Left lung (tissue), 10 donors: ENCODE data around the gene MRPL11. TPM values are rescaled to one million over a fixed set of nuclear protein-coding genes. Genes with fewer than 3 reads are reported as not detected.
"Not testable (repeated sequence)": the region's sequence is repeated elsewhere in the genome, so short reads cannot be mapped to it uniquely, and the experiment has no call there.

Experiments
- ATAC-seq: fragments of 200-7000 bp; cut with Tn5 transposase; one replicate; pipeline ENCODE4 v1.9.1; 2020; ENCODE audit warnings: moderate library complexity
- DNase-seq, 4 donors: peaks; one replicate each; pipeline ENCODE4 v3.0.0-alpha.2; 2013 to 2020
- H3K27ac ChIP-seq, 2 donors: fragments of 200-600 bp; sonication (generic) in 1 of 2; one replicate each; pipeline versions ENCODE4 v1.5.0 to v1.8.0; 2020 to 2021
- H3K27me3 ChIP-seq, 2 donors: fragments of 200-600 bp; sonication (generic) in 1 of 2; one replicate each; pipeline versions ENCODE4 v1.5.0 to v1.8.0; 2020 to 2021
- H3K36me3 ChIP-seq, 2 donors: fragments of 200-600 bp; sonication (generic) in 1 of 2; one replicate each; pipeline versions ENCODE4 v1.5.0 to v1.8.0; 2020 to 2021
- H3K4me1 ChIP-seq, 2 donors: fragments of 200-600 bp; one replicate each; pipeline ENCODE4 v1.8.0; 2021
- H3K4me3 ChIP-seq, 2 donors: fragments of 200-600 bp; sonication (generic) in 1 of 2; one replicate each; pipeline versions ENCODE4 v1.5.0 to v1.8.0; 2020 to 2021; ENCODE audit warnings: mild to moderate bottlenecking in 1 of 2
- H3K9me3 ChIP-seq, 2 donors: fragments of 200-600 bp; sonication (generic) in 1 of 2; one replicate each; pipeline versions ENCODE4 v1.5.0 to v1.8.0; 2020 to 2021
- intact Hi-C, 2 donors: fragments of 100-400 bp; cut with DNase I; formaldehyde crosslinking; loops; one replicate each; pipeline versions ENCODE4 v1.11.2 to v1.14.2; 2022
- polyA plus RNA-seq, 6 donors: library from polyadenylated mRNA; unstranded; fragments of 120-200 nt; gene quantifications; one replicate each; pipeline ENCODE4 v1.2.1, GENCODE V29; 2013; ENCODE audit not compliant: insufficient read length in 6 of 6
- total RNA-seq, 2 donors: library from RNA; stranded (reverse); fragmentation: NEBNext Ultra II Directional; extraction: Animal tissue kit (Norgen Biotek cat#: 25700); gene quantifications; one replicate each; pipeline ENCODE4 v1.2.1, GENCODE V29; 2021
- TF ChIP-seq, protein P1 (sequence below), 2 donors: fragments of 200-600 bp; sonication (generic) in 1 of 2; IDR thresholded peaks; one replicate each; pipeline versions ENCODE4 v1.5.0 to v1.8.0; 2021; ENCODE audit warnings: antibody characterized with exemption in 2 of 2
- donor health status: DM: no; HTN: yes; CAD: no.
- donor health status: DM: no; HTN: no; CAD: no.

Gene MRPL11
- total and polyA plus RNA-seq, 8 donors: 29.6 to 73.5 (median 60.3) TPM

DNA sequence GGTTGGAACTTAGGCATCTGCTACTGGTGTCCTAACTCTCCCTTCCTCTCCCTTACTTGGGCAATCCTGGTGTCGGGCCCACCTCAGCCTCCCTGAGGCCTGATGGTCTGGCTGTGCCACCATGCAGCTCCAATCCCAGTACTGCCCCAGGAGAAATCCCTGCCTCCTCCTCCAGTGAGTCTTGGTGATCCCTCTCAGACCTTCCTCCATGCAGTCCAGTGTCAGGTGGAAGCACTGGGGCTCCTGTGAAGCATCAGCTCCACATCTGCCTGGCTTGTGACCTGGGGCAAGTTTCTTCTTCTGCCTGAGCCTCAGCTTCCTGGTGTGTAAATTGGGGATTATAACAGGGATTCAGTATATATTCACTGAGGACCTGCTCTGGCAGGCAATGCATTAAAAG is 26.3 kb upstream of the MRPL11 start:
- no peaks in the 10 kb centered on the region for H3K36me3 ChIP-seq
- H3K9me3 ChIP-seq: peaks cover 0 to 2% of the 10 kb centered on the region in 2 donors
- no peaks in the 10 kb centered on the region for H3K27me3 ChIP-seq
- TF ChIP-seq, protein P1, sequence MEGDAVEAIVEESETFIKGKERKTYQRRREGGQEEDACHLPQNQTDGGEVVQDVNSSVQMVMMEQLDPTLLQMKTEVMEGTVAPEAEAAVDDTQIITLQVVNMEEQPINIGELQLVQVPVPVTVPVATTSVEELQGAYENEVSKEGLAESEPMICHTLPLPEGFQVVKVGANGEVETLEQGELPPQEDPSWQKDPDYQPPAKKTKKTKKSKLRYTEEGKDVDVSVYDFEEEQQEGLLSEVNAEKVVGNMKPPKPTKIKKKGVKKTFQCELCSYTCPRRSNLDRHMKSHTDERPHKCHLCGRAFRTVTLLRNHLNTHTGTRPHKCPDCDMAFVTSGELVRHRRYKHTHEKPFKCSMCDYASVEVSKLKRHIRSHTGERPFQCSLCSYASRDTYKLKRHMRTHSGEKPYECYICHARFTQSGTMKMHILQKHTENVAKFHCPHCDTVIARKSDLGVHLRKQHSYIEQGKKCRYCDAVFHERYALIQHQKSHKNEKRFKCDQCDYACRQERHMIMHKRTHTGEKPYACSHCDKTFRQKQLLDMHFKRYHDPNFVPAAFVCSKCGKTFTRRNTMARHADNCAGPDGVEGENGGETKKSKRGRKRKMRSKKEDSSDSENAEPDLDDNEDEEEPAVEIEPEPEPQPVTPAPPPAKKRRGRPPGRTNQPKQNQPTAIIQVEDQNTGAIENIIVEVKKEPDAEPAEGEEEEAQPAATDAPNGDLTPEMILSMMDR (IDR thresholded peaks at IDR 0.05): no peak
- ATAC-seq (no peak), DNase-seq (no peak)
- H3K27ac ChIP-seq: no peak overlapping the region
- peaks cover 9 to 22% of the 10 kb centered on the region in 2 donors for H3K4me1 ChIP-seq
- H3K4me3 ChIP-seq: no peak overlapping the region
- intact Hi-C loops: no loop called here

DNA sequence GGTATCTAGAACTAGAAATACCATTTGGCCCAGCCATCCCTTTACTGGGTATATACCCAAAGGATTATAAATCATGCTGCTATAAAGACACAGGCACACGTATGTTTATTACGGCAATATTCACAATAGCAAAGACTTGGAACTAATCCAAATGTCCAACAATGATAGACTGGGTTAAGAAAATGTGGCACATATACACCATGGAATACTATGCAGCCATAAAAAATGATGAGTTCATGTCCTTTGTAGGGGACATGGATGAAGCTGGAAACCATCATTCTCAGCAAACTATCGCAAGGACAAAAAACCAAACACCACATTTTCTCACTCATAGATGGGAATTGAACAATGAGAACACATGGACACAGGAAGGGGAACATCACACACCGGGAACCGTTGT is 25.5 kb upstream of the MRPL11 start:
- H3K27me3 ChIP-seq, H3K36me3 ChIP-seq, H3K27ac ChIP-seq, H3K4me3 ChIP-seq, DNase-seq, H3K9me3 ChIP-seq, ATAC-seq, intact Hi-C loops: not testable (repeated sequence)
- H3K4me1 ChIP-seq: peaks cover 9 to 22% of the 10 kb centered on the region in 2 donors

DNA sequence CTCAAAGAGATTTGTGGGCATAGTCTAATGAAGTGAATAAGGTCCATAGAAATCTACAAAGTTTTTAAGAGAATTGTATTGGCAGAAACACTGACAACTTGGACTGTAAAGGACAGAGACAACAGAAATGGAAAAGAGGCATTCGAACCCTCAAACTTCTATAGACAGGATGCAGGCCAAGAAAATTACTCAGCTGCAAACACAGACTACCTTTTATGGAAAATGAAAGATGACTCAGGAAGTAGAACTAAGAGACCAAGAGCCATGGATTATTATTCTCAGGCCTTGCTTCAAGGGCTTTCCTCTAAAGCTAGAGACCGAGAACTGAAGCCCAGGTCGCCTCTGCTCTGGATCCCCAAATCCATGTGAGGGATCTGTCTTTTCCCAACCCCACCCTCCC is 24.3 kb upstream of the MRPL11 start:
- Histone ChIP-seq H3K27ac (no peak overlapping the region), H3K27me3 (no peaks in the 10 kb centered on the region), H3K4me1 (peaks cover 7 to 16% of the 10 kb centered on the region in 2 donors), H3K4me3 (no peak overlapping the region), H3K9me3 (peaks cover 0 to 2% of the 10 kb centered on the region in 2 donors), H3K36me3 (no peaks in the 10 kb centered on the region)
- intact Hi-C loops: no loop called here
- ATAC-seq (no peak), DNase-seq (no peak)
- TF ChIP-seq, protein P1 (IDR thresholded peaks at IDR 0.05): no peak

DNA sequence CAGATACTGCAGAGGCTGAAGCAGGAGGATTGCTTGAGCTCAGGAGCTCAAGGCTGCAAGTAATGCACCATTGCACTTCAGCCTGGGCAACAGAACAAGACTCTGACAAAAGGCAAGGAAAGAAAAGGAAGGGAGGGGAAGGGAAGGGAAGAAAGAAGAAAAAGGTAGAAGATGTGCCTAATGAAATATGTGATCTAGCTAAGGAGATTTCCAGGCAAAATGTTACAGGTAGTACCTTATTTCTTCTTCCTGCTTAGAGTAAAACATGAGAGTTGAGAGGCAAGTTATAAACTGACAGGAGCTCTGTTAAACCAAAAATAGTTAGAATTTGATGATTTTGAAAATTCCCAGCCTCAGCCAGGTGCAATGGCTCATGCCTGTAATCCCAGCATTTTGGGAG is 23.4 kb upstream of the MRPL11 start:
- DNase-seq (no peak), ATAC-seq (no peak)
- no peak overlapping the region for H3K27ac ChIP-seq
- H3K4me1 ChIP-seq: peaks cover 0 to 8% of the 10 kb centered on the region in 2 donors
- no peaks in the 10 kb centered on the region for H3K36me3 ChIP-seq
- no peaks in the 10 kb centered on the region for H3K27me3 ChIP-seq
- no peak overlapping the region for H3K4me3 ChIP-seq
- TF ChIP-seq, protein P1 (IDR thresholded peaks at IDR 0.05): no peak
- intact Hi-C loops: no loop called here
- H3K9me3 ChIP-seq: peaks cover 0 to 2% of the 10 kb centered on the region in 2 donors

DNA sequence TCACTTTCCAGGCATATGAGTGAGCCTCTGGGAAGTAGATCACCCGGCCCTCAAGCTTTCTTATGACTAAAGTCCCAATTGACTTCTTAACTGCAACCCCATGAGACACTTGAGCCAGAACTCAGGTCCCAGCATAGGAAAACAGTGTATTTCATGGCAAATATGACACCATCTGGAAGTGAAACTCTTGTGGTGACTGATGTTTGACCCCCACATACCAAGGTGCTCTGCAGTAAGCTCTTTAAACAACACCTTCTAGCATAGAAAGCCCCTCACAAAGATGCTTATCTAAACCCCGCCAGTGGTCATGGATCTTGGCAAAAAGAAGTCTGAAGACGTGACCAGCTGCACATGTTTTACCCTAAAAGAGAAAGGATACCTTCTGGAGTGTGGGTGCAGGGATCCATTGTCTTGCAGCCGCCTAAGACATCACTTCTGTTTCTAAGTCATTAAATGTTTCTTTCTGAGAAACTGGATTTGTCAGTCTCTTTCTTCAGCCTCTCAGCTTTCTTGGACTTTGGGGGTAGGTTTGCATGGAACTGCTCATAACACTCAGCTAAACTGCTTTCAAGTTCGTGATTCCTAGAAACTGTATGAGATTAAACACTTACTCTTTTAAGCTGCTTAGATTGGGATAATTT is 20.6 kb upstream of the MRPL11 start:
- no peak overlapping the region for H3K27ac ChIP-seq
- peaks cover 0 to 2% of the 10 kb centered on the region in 2 donors for H3K9me3 ChIP-seq
- no peak for DNase-seq
- no peak for ATAC-seq
- intact Hi-C loops: no loop called here
- no peak overlapping the region for H3K4me3 ChIP-seq
- peaks cover 0 to 4% of the 10 kb centered on the region in 2 donors for H3K27me3 ChIP-seq
- no peaks in the 10 kb centered on the region for H3K36me3 ChIP-seq
- TF ChIP-seq, protein P1 (IDR thresholded peaks at IDR 0.05): no peak
- no peaks in the 10 kb centered on the region for H3K4me1 ChIP-seq

DNA sequence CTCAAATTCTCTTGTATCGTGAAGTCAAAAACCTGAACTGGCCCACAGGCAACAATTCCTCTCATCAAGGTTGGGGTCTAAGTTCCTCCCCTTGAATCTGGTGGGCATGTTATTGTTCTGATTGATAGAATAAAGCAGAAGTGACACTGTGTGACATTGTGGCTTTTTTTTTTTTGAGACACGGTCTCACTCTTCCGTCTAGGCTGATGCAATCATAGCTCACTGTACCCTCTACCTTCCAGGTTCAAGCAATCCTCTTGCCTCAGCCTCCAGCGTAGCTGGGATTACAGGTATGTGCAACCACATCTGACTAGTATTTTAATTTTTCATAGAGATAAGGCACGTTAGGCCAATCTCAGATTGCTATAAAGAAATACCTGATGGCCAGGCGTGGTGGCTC is 19.2 kb upstream of the MRPL11 start:
- DNase-seq: no peak
- Histone ChIP-seq H3K9me3 (peaks cover 0 to 2% of the 10 kb centered on the region in 2 donors), H3K36me3 (no peaks in the 10 kb centered on the region), H3K4me3 (no peak overlapping the region), H3K4me1 (no peaks in the 10 kb centered on the region), H3K27me3 (peaks cover 0 to 5% of the 10 kb centered on the region in 2 donors), H3K27ac (no peak overlapping the region)
- TF ChIP-seq, protein P1 (IDR thresholded peaks at IDR 0.05): no peak
- intact Hi-C loops: no loop called here
- no peak for ATAC-seq
